Renal pelvis (tissue), 12 donors: Measurements from ENCODE around the gene ALPP. TPM values are rescaled to one million over a fixed set of nuclear protein-coding genes. Genes with fewer than 3 reads are reported as not detected.
"Not testable (repeated sequence)": the region's sequence is repeated elsewhere in the genome, so short reads cannot be mapped to it uniquely, and the experiment has no call there.

ENCODE experiments used
- DNase-seq: peaks from one replicate; pipeline ENCODE4 v3.0.0-alpha.2; 2013
- long read RNA-seq, 16 experiments: transcript quantifications; one replicate each; lab custom pipeline, GENCODE V29; 2026
- polyA plus RNA-seq, 3 donors: library from polyadenylated mRNA; unstranded; fragments of 120-200 nt; gene quantifications; one replicate each; pipeline ENCODE4 v1.2.1, GENCODE V29; 2013; ENCODE audit not compliant: insufficient read length in 3 of 3

Gene ALPP
- polyA plus RNA-seq, result not detected
- long read RNA-seq, donor 1, result 0 reads
- long read RNA-seq, donor 2, result 0 reads
- long read RNA-seq, donor 3, result 0 reads
- long read RNA-seq, donor 4, result 0 reads
- long read RNA-seq, donor 5, result 0 reads
- long read RNA-seq, donor 6, result 0 reads
- long read RNA-seq, donor 7, result 0 reads
- long read RNA-seq, donor 8, result 0 reads
- long read RNA-seq, donor 9, result 0 reads
- long read RNA-seq, donor 10, result 0 reads
- long read RNA-seq, donor 11, result 0 reads
- long read RNA-seq, donor 12, result 0 reads
- long read RNA-seq, donor 13, result 0 reads
- long read RNA-seq, donor 14, result 0 reads
- long read RNA-seq, donor 15, result 0 reads
- long read RNA-seq, donor 16, result 0 reads

DNA sequence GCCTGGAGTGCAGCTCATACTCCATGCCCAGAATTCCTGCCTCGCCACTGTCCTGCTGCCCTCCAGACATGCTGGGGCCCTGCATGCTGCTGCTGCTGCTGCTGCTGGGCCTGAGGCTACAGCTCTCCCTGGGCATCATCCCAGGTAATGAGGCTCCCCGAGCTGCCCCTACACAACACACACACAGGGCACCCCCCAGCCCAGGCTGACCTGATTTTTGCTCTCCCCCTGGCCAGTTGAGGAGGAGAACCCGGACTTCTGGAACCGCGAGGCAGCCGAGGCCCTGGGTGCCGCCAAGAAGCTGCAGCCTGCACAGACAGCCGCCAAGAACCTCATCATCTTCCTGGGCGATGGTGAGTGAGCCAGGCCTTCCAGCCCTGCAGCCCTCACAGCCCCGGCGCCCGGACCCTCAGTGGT is at the start of gene ALPP:
ALPP (plus strand) TSS at position 17 of the 417 bp plus-strand sequence; CDS start at position 69, 52 bp downstream.
- DNase-seq, result not testable (repeated sequence)

DNA sequence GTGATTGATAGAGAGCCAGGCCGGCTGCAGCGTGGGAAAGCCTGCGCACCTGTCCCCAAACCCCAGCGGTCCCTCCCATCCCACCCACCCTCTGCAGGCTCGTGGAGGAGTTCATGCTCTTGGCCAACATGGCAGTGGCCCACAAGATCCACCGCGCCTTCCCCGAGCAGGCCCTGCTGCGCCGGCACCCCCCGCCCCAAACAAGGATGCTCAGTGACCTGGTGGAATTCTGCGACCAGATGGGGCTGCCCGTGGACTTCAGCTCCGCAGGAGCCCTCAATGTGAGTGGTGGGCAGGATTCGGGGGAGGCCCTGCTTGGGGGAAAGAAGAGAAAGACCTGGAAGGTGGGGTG is 48.9 kb upstream of the ALPP start:
- DNase-seq, result no peak

DNA sequence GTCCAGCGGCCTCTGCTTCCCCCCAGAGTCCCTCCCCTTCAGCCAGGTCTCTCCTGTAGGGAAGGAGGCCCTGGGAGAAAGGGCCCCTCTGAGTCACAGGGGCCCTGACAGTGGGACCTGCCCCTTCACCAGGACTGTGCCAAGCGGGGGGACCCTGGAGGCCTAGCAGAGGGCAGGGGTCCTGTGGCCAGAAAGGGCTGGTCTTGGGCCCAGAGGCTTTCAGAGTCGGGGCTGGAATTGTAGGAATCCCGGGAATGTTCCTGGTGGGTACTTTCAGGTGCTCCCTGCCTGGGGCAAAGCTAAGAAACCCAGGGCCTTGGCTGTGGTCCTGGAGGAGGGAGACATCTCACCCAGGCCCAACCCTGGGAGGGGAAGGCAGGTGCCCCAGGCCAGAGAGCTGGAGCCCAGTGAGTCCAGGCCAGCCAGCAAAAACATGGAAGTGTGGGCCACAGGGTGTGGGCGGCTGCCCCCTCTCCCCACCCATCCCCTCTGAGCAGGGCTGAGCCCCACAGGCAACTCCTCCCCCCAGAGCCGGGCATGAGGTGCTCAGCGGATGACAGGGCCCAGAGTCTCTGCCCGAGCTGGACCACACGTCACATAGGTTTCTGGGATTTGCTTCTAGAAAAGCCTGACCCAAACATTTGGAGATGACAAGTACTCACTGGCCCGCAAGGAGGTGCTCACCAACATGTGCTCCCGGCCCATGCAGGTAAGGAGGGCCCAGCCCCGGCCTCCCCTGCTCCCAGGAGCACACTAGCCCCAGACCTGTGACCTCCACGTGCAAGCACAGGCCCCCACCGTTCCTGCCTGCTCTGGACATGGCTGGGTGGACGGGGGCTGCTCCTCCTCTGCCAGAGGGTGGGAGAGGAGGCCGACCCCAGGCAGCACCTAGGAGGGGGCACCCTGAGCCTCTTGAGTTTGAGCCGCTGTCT is 48.2 kb upstream of the ALPP start:
- DNase-seq, result no peak

DNA sequence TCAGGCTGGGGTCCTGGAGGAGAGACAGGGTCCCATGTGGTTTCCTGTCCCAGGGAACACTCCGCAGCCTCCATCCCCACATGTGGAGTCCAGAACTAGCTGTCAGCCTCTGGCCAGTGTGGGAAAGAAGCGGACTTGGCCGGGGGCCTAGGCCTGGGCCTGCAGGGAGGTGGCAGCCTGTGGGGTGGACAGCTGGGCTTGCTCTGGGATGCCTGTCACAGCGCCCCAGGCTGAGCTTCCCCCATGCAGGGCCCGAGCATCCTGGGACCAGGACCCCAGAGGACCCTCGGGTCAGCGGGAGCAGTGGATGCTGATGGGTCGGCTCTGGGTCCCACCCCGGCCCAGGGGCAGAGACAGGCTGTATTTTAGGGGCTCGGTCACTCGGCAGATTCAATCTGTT is 47.5 kb upstream of the ALPP start:
- DNase-seq, result peak; percentile 48

DNA sequence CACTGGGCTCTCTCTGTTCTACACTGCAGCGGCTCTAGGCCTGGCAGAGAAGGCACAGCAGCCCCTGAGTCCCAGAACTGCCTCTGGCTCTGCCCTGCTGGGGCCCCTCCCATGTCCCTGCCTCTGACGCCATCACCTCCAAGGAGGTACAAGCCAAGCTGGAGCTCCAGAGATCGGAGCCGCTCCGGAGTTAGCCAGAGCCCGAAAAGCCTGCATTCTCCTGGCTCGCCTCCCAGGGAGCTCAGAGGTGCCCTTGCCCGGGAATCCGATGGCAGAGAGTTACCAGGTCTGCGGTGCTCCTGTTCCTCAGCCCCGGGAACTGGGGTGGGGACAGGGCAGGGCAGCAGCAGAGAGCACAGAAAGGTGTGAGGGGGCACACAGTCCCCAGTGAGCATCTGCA is 46.9 kb upstream of the ALPP start:
- DNase-seq, result not testable (repeated sequence)

DNA sequence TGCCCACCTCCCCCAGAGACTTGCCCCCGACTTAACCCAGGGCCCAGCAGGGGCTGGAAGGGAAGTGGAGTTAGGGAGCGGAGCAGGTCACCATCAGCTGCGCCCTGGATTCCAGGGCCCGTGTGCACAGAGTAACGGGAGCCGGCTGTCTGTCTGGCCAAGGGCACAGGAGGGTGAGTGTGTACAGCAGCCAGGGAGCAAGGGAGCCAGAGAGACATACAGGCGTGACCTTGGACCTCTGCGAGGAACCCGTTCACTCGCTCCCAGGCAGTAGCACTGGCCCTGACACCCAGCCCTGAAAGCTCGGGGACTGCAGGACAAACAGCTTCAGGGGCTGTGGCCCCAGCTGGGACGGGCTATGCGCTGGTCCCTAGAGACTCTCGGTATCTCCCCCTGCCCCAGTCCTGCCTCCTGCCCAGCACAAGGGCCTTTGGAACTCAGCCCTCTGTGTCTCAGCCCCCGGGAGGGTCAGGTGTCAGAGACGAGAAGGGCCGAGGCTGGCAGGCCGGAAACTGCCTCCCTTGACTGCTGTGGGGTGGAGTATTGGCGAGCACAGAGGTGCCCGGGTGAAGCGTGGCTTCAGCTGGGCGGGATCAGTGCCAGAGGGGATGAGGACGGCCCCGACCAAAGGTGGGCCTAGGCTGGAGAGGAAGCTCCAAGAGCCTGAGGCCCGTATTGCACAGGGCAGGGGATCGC is 46.2 kb upstream of the ALPP start:
- not testable (repeated sequence) for DNase-seq

DNA sequence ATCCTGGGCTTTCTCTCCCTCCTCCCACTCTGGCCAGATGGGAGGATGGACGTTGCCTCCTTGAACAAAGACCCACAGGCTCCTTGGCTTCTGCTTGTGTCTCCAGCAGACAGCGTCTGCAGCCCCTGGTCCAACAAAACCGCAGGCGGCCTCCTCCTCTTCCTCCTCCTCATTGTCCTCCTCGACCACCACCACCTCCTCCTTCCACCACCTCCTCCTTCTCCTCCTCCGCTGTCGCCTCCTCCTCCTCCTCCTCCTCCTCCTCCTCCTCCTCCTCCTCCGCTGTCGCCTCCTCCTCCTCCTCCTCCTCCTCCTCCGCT is 45.7 kb upstream of the ALPP start:
- DNase-seq, result no peak

DNA sequence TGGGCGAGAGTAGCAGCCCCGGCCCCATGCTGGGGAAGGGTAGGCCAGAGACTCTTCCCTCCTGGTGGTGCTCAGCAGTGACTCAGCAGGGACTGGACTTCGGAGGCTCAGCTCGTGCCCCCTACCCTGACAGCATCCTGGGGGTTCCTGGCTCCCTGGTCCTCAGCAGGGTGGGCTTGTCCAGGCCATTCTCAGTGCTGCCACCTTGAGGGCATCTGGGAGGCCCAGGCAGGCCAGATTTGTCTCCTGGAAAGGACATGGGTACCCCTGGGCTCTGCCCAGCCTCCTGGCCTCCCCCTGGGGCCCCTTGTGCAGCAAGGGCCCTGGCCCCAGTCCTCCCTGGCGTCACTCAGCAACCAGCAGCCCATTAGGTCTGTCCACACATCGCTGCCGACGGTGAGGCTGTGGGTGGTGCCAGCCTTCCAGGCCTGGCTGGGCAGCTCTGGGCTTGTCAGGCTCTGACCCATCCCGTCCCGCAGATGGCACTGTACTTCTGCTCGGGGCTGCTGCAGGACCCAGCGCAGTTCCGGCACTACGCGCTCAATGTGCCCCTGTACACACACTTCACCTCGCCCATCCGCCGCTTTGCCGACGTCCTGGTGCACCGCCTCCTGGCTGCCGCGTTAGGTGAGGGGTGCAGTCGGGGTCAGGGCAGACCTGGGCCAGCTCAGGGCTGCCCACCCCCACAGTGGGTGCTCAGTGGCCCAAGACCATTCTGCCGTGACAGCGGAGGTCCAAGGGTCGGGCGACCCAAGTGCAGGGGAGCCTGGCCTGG is 45.0 kb upstream of the ALPP start:
- DNase-seq, result no peak

DNA sequence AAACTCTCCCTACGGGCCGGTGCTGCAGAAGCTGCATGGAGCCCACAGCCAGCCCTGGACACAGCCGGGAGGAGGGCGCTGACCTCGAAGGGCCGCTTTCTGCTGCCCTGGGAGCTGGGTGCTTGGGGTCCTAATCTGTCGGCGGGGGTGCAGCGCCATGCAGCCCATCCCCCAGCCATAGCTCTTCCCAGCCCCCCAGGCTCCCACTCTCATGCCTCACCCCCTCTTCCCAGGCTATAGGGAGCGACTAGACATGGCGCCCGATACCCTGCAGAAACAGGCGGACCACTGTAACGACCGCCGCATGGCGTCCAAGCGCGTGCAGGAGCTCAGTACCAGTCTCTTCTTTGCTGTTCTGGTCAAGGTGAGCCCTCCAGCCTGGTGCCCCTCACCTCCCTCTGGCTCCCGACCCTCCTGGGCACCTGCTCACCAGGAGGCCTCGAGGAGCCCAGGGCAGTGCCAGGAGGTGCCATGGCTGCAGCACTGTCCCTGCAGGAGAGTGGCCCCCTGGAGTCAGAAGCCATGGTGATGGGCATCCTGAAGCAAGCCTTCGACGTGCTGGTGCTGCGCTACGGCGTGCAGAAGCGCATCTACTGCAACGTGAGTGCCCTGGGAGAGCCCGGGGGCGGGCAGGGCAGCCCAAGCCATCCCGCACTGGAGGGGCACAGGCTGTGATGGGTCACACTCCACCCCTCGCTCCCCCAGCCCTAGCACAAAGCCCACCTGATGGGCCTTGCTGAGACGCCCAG is 44.2 kb upstream of the ALPP start:
- DNase-seq, result not testable (repeated sequence)

DNA sequence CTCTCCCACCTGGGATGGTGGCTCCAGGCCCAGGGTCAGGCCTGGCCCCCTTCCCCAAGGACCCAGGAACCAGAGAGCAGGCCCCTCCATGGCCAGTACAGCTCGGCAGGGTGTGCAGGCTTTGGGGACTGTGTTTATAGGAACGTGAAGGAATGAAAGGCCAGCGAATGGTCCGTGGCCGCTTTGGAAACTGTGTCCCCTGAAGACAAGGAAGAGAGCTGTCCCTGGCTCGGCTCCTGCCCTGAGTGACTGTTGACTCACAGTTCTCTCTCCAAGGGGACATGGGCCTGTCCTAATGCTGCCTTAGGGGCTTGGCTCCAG is 43.7 kb upstream of the ALPP start:
- not testable (repeated sequence) for DNase-seq

DNA sequence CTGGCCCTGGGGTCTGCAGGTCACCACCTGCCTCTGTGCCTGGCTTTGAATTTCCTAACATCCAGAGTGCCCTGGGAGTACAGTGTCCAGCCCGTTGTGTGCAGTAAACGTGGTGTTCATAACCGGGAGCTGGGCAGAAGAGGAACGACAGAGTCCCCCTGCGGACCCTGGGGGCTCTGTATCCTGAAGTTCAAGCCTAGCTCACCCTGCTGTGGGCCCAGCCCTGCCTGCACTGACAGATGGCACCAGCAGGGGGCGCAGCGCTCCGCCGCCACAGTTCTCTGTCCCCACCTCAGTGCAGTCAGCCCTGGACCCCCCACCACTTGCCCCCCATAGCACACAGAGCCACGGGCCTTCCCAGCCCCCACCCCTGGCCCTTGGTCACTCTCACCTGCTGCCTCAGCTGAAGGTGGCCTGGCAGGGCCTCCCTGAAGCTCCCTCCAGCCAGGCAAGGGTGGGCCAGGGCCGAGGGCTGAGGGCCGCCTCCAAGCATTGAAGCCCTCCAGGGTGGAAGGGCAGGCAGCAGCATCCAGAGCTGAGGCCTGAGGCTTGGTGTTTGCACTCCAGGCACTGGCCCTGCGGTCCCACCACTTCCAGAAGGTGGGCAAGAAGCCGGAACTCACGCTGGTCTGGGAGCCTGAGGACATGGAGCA is 43.2 kb upstream of the ALPP start:
- not testable (repeated sequence) for DNase-seq

DNA sequence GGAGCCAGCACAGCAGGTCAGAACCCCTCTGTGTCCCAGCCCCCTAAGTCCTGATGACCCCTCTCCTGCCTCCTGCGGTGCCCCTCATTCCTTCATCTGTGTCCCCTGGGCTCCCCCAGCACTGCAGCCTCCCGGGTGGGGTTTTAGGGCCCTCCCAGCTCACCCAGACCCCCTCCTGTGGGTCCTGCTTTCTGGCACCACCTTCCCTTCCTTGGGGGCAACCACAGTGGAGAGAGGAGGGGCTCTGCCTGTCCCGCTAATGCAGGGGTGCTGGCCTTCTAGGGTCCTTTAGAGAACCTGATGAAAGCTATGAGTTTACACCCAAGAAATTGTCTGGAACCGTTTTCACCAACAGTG is 42.7 kb upstream of the ALPP start:
- no peak for DNase-seq

DNA sequence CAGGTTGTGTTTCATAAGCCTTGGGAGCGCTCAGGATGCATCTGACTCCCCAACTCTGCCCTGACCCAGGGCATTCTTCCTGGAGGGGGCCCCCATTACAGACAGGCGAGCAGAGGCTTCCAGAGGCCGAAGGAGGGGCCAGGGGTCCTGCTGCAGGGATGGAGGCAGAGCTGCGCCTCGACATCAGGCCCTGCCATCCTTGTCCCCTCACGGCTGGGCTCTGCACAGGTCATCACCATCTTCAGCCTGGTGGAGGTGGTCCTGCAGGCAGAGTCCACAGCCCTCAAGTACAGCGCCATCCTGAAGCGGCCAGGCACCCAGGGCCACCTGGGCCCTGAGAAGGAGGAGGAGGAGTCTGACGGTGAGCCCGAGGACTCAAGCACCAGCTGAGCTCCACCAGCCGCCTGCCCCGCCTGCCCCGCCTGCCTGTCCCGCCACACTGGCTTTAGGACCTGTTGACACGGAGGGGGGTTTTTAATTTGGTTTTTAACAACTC is 42.3 kb upstream of the ALPP start:
- no peak for DNase-seq

DNA sequence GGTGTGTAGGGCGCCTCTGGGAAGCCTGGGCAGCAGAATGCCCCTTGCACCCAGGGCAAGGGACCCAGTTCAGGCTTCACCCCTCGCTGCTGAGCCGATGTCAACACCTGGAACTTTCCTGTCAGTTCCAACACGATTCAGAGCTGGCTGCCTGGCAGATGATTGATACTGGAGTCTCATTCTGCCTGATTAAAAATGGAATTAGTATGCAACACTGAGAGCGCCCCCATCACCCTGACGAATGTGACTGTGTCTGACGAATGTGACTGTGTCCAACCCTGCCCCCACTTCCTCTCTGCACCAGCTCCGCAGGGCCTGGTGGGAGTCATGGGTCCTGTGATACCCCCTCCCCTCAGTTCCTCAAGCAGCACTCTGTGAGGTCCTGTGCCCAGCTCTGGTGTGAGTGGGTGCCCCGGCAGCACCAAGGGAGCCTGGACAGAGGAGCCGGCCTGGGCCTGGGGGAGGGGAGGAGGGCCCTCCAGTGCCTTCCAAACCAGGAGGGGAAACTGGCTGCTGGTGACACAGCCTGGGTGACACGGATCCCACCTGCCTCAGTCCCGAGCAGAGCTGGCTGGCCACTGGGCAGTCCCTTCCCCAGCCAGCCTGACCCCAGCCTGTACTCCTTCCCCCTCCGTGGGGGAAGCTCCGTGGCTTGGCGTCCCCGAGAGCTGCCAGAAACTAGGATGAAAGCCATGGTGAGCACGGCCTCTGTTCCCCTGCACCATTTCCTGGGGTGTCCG is 41.4 kb upstream of the ALPP start:
- no peak for DNase-seq

DNA sequence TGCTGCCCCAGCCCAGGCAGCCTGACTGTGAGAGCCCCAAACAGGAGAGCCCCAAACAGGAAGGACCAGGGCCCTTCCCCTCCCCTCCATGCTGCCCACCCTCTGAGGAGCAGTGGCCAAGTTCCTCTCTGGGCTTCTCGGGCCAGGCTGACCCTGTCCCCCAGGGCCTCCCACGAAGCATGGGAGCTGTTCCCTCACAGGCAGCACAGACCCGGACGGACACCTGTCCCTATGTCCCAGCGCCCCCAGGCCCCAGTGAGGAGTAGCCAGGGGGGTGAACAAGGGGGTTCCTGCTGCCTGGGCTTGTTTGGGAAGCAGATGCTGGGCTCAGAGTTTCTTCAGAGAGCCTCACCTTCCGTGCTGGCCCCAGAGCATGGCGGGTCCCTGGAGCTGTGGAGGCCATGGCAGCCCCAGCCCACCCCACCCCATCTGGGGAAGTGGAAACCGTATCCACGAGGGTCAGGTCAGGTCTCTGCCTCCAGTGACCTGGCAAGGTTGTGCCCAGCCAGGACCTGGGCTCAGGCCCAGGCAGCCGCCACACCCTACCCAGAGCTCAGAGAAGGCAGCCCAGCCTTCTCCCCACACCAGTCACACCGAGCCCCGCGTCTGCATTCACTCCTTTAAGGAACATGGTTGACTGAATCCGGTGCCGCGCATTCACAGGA is 40.3 kb upstream of the ALPP start:
- not testable (repeated sequence) for DNase-seq

DNA sequence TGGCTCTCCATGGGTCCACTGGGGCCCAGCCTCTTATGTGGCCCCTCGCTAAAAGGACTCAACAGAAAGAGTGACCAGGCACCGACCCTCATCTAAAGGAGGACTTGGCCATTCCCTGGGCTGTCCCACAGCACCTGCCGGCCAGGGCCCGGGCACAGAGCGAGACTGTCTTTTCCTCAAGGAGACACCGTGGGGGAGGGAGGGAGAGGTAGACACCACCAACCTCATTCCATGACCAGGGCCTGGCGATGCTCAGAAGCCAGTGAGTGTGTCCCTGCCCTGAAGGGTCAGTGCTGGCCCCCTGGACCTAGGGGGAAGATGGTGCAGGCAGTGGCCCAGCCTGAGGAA is 39.8 kb upstream of the ALPP start:
- no peak for DNase-seq

DNA sequence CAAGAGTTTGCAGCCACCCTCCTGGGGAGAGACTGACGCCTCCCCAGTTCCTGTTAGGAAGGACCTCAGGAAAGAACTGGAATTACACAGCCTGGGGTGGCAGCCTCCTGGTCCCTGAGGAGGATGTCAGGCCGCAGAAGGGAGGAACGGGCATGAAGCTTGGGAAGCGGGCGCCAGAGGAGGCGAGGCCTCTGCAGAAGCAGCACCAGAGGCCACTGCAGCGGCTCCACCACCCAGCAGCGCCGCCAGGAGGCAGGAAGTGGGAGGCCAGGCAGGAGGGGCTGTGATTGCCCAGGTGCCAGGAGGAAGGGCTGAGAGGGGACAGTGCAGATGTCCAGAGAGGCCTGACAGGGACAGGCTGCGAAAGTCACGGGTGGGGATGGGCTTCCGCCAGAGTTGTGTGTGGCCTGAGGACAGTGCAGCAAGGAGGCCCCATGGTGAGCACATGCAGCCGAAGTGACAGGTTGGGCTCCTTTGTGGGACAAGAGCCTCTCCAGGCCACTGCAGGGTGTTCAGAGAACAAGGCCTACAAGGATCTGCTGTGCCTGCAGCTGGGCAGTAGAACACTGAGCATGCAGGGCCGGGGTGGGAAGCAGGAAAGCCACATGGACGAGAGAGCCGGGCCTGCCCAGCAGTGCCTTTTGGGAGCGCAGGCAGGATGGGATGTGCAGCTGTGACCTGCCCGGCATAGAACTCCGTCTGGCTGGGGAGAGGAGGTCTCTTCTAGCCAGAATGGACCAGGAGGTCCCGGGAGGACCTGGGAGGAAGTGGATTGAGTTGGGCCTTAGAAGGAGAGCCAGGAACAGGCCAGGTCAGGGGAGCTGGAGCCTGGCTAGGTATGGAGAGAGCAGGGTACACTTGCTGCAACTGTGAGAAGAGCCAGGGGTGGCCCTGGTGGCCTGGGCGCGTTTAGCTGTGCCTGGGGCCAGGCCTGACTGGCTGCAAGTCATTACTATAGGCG is 39.1 kb upstream of the ALPP start:
- no peak for DNase-seq
